GM21515 (cell line): ENCODE results near the gene RUNX1.

Source experiments
- ATAC-seq: cut with Tn5 transposase; IDR thresholded peaks from one replicate; pipeline ENCODE4 v1.9.1; 2021; ENCODE audit not compliant: unreplicated experiment

Gene RUNX1

DNA sequence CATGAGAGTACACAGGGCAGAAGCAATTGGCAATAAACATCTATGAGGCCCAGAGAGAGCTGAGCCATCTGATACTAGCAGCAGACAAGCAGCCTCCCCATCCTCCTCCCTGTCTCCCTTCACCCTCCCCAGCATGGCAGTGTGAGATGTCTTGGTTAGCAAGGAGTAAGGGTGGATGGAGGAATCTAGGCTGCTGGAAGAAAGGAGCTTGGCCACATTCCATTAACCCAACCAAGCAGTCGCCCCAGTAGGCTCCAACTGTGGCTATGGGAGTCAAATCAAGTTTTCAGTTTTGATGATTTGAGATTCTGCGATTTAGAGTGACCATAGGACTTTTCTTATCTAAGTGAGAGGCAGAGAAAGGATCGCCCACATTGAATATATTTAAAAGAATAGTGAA lies 12.9 kb upstream of the RUNX1 start:
- no peak for ATAC-seq

DNA sequence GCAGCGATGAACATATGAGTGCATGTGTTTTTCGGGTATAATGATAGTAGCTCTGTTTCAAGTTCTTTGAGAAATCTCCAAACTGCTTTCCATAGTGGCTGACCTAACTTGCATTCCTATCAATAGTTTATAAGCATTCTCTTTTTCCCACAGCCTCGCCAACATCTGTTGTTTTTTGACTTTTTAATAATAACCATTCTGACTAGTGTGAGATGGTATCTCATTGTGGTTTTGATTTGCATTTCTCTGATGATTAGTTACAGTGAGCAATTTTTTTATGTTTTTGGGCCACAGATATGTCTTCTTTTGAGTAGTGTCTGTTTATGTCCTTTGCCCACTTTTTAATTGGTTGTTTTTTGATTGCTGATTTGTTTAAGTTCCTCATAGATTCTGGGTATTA lies 10.6 kb upstream of the RUNX1 start:
- no peak for ATAC-seq

DNA sequence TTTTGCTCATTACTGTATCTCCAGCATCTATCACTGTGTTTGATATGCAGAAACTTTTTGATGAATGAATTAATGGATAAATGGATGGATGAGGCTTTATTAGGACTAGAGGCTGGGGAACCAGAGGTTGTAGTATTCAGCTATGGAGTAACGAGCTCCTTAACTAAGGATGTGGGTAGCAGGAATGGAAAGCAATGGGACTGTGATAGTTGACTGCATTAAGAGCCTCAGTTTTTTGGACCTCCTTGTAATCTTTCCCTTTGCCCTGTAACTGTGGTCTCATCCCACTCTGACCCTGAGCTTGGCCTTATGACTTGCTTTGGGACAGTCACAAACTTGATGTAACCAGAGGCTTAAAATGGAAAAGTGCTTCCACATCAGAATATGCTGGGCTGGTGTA lies 9.0 kb upstream of the RUNX1 start:
- no peak for ATAC-seq

DNA sequence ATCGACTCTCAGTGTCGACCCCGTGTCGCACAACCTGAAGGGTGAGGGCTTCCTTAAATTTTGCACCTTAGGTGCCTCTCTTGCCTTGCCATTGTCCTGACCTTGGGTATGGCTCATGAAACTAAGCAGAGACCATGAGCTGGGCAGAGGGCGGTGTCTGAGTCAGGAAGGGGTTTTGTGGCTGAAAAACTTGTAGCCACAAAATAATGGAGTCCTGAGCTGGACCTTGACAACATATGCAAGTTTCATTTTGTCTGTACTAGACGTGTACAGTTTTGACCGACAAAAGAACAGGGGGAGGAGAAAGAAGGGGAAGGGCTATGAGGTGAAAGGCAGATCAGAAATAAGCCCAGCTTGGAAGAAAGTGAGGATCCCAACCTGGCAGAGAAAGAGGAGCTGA lies 8.3 kb upstream of the RUNX1 start:
- ATAC-seq, result no peak

DNA sequence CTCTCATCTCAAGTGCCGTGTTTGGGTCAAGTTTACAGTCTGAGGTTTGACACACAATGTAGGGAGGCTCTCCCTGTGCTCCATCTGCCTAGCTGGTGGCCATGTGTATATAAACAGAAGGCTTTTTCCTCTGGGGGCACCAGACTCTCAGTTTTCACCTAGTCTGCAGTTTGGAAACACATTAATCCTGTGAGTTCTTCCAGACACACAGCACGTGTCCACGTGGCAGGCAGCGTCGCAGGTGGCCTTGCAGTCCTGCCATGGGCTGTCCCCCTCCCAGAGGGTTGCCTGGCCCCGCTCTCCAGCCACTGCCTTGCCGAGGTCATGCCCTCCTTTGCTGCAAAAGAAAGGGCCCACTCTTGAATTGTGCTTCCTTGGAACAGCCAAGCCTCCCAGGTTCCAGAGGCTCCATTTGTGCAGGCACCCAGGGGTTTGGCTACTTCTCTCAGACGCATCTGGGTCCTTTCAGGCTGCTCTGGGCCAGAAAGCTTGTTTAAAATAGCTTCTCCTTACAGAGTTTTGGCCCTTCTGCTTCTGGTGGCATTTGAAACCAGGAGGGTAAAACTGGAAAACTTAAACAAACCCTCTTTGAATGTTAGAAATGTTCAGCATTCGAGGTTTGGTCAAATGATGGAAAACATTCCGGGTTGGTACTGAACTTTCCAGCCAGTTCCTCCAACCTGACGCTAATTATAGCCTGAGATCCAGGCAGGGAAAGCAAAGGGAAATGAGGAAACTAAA lies 4.4 kb upstream of the RUNX1 start:
- ATAC-seq, result no peak

DNA sequence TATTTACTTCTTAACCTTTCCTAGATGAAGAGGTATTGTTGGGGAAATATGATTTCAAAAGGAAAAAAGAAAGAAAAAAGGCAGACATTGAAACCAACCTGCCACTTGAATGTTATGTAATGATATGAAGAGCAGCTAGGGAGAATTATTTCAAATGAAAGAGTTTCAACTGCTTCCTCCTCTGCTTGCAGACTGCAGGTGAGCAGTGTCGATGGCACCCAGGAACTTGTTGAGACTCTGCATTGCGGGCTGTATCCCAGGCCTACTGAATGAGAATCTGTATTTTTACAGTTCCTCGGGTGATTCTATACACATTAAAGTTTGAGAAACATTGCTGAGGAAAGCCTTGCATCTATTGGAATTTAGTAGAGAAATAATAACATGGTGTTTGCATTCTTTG lies 3.7 kb upstream of the RUNX1 start:
- no peak for ATAC-seq

DNA sequence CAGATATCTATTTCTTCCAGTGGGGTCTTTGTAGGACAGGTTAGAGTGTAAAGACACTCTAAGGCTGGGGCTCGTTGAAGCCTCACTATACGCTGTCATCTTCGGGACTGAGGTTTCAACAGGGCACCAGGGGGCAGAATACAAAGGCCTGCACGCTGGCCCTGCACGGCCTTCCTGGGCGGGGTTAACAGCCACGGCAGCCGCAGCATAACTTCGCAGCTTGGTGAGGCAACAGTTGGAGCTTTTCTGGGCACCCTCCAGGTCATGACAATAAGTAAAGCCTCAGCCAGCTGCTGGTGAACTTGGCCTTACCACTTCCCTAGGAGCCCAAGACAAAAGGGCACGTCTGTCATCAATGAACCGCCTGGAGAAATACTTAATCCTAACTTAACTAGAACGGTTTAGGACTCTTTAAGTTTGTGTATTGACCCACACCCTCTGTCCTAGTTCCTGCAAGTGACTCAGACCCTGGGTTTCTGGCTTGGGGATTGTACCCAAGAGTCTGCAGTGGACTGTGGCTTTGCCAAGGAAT lies 2.3 kb upstream of the RUNX1 start:
- no peak for ATAC-seq

DNA sequence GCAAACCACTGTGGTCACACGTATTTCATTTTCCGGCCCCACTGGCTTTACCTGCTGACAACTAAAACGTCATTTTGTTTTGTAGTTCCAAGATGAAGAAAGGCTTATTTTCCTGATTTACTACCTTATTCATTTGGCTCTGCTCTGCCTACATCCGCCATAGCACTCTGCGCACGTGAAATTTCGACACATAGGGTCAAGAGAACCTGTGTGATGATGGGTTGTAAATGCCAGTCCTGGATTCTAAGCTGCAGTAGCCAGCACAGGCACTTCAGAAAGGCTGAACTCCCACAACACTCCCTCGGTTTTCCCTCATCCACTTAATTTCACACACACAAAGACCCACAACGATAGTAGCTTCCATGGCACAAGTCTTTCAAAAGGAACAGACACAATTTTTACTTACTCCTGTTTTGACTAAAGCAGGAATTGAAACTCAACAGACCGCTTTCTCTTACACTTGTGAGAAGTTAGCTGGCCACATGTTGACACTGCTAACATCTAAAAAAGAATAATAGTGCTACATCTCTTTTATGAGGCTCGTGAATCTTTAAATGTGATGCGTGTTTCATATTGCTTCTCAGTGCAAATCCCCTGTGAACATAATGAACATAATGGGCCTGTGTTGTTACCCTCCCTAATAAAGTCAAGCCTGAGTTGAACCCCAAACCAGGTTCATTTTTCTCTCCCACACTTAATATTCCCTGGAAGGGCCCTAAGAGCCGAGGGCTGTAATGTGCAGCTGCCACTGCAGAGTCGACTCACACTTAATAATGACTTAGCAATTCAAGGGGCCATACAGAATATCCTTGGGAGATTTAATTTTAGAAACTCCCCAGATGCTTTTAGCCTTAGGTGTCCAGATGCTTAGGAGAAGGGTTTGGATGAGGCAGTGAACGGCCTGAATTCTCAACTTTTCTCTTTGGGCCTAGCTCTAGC lies 1.5 kb upstream of the RUNX1 start:
- ATAC-seq, result no peak

DNA sequence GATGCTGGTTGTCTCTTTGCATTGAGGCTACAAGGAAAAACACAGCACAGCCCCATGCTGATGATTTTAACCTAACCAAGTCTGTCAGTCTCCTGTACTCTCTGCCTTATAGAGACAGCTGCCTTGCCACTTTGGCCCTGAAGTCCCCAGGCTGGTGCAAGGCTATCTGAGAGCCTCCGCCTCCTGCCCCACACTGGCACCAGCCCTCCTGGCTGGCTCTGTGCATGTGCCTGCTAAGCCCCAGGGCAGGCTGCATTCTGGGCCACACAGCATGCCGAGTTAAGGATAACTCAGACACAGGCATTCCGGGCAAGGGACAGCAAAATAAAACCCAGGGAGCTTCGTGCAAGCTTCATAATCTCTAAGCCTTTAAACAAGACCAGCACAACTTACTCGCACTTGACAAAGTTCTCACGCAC lies 910 bp downstream of the RUNX1 start:
- ATAC-seq, result no peak

DNA sequence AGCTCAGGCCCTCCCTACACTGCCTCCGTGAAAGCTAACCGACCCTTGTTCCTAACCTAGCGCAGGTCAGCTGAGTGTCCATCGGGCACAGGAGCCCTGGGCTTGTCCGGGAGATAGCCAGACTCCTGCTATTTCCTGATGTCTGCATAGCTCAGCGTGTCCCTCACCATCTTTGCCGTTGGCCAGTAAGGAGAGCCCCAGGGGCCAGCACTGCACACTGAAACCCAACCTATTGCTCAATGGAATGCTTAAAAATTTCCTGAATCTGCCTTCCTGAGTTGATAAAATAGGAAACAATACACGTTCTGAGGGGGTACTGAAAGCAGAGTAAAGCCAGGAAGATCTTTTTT lies 2.2 kb downstream of the RUNX1 start:
- ATAC-seq, result no peak

DNA sequence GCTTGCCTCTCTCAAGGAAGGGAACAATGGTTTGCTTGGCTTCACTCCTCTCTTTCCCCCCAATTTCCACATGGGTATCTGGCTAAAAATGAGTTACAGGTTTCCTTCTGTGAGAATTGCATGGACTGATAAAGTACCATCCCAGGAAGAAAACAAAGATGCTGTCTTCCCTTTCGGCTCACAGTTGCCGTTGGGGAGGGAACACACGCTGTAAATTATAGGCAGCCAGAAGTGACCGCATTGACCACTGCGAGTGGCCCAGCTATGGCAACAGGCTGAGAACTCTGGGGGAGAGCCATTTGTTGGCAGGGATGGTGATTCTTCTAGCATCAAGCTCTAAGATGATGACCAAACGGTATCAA lies 2.9 kb downstream of the RUNX1 start:
- no peak for ATAC-seq

DNA sequence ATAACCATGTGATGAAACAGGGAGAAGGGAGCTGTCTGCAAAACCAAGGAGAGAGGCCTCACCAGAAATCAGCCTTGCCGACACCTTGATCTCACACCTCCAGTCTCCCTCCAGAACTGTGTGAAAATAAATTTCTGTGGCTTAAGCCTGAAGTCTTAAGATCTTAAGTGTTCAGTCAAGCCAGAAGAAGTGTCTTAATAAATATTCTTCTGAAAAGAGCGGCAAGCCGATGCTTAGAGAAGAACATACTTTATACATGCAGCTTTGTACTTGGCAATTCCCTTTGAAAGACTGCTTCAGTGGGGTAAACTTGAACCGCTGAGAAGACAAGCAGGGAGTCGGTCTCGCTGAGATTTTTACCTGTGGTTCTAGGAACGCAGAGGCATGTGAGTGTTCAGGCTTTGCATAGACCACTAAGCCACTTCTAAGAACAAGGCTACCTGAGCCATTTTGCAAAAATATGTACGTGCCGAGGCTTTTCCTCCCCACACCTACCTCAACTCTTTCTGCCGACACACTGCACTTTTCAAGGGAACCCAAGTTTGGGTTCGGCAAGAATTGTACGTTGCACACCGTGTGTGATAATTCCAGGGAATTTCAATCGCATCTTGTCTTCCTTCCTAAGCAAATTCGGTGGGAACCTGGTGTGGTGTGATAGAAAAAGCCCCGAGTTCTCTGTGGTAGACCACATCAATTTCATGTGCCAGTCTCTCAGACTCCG lies 3.4 kb downstream of the RUNX1 start:
- ATAC-seq, result no peak

DNA sequence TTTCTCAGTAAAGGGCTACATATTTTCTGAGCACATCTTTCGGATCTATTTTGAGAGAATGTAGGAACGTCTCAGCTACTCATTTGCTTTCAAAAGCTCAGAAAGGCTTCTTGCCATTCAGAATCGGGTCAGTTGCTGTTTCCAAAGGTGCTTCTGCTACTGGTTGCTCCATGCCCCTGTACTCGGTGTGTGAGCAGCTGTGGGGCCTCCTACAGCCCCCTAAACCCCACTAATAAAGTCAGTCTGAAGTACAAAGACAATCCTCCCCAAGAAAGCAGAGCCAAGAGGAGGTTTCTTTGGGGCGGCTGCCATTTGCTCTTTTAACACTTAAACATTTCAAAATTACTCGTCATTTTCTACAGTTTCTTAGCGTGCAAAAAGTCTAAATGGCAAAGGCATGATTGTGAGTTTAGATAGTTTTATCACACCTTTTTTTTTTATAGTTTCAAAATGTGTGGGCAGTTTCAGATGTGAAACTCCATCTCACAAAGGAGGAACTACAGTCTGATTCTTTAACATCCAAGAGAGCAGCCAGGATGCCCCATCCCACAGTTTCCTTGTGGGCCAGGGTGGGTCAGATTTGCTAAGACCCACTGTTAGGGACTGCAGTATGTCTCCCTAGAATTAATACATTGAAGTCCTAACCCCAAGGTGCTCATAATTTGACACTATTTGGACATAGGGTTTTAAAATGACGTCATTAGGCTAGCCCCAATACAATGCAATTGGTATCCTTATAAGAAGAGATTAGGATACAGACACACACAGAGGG lies 4.1 kb downstream of the RUNX1 start:
- ATAC-seq, result no peak

DNA sequence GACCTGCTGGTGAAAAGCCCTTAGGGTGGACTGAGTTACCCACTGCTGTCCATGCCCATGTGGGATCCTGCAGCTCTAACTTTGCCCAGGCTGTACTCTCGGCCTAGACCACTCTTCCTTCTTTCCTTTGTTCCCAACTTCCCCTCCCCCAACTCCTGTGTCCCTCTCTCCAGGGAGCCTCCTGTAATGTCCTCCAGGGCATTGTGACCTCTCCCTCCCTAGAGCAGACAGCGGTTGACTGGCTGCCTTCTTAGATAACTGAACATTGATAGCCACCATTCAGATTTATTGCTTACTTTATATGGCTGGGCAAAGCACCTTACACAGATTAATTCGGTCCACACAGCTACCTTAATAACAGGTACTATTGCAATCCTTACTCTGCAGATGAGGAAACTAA lies 5.0 kb downstream of the RUNX1 start:
- no peak for ATAC-seq

DNA sequence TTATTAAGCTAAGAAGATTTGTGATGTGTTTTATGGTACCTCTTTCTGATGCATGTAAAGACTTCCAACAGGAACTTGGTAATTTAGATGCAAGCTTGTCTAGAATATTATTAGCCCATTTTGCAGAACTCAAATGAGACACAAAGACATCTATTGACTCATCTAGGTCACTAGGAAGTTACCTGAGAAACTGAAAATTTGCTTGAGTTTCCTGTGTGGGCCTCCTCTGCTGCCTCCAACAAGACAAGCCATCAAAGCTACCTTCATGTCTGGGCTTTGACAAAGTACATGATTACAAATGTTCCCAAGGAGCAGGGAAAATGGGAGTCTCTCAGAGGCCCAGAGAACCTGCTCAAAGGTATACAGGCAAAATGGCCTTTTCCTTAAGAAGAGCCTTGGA lies 5.6 kb downstream of the RUNX1 start:
- no peak for ATAC-seq

DNA sequence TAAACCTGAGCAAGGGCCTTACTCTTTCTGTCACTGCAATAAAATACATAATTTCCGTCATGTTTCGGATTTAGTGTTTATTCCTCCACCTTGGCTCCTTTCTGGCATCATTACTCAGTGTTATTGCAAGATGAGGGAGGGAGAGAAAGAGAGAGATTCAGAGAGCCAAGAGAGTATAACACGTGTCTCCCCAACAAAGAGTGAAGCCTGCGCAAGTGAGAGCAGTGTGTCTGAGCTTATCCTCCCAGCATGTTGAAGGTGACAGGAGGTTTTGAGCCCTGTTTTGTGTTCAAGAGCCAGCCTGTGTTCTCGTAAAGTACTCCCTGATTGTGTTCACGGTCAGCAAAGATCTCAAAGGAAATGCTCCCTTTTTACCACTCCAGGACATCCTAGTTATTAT lies 6.3 kb downstream of the RUNX1 start:
- no peak for ATAC-seq

DNA sequence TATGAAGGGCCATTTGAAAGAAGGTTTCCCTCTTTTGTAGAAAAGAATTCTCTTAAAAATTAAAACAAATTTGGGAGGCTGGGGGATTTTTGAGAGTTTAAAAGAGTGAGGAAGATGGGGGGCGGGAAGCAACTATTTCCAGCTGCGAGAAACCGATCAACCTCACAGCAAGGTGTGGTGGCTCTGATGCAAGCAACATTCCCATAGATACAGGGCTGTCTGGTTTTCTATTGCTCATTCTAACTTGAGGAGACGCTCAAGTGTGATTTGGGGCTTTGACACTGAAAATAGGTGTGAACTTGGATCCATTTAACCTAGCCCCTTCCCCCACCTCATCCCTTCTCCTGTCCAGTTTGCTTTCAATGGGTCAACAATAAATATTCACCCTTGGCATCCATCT lies 7.2 kb downstream of the RUNX1 start:
- ATAC-seq, result no peak

DNA sequence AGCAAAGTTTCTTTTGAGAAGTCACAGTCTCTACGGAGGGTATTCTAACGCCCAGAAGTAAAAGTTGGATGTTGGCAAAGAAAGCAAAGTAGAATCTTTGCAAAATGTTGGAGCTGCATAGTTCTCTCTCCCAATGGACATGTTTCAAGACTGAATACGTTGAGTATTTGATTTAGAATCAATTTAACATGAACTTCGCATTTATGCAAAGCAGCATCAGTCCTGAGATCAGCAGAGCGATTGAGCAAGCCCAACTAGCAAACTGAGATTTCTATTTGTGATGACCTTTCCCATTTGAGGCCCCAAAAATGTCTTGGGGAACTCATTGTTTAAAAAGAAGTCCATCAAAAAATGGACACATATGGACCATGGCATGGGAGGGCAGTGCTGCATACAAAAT lies 8.0 kb downstream of the RUNX1 start:
- no peak for ATAC-seq

DNA sequence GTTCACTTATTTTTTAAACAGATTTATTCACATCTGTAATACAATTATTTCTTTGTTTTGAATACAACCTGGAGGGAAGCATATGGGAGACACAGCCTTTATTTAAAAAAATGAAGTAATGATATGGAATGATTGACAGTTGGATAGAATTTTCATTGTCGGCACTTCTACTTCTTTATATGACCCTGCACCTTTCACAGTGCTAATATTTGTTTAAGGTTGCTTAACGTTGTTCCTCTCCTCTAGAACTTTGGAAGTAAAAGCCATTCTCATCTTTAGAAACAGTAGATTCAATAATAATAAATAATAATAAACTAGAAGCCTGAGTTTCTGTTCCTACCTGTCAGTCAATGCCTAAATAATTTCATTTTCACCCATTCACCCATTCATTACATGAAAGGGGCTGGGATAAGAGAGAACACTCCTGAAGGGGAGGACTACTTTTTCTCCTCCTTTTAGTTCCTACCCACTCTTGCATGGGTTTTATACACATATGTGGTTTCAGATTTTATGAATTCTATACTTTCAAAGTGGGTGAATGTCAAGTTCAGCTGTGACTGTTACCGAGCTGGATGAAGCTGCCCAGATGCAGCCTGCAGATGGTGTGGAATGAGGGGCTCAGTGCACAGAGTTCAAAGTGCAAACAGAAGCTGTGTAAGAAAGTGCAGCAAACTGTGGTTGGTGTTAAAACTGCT lies 9.4 kb downstream of the RUNX1 start:
- no peak for ATAC-seq

DNA sequence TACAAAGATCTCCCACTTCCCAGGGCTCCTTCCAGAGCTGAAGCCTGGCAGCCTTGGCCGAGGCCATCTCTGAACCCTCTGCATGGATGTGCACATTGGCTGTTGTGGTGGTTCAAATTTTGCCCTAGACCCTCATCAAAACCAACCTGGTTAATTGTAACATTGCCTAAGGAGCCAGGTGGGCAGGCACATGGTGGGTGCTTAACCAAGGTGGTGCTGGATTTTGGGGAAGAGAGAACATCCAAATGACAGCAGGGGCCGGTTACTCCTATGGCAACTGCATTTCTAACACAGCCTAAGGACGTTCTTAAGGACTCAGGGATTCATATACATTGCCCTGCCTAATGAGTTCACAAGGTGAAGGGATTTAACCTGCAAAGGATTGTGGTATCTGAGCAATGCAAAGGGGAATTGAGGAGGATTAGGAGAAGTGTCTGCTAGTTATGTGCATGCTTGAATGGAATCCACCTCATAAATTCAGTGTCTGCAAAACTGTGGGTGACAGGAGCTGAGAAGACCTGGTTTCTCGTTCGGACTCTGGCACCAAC lies 10.3 kb downstream of the RUNX1 start:
- no peak for ATAC-seq
